Measurements from ENCODE around the gene FAM222A. TPM values are rescaled to one million over a fixed set of nuclear protein-coding genes. Genes with fewer than 3 reads are reported as not detected.

FAM222A gene
- total RNA-seq, 1 experiment from 2014 or later, result 2.8 TPM

DNA sequence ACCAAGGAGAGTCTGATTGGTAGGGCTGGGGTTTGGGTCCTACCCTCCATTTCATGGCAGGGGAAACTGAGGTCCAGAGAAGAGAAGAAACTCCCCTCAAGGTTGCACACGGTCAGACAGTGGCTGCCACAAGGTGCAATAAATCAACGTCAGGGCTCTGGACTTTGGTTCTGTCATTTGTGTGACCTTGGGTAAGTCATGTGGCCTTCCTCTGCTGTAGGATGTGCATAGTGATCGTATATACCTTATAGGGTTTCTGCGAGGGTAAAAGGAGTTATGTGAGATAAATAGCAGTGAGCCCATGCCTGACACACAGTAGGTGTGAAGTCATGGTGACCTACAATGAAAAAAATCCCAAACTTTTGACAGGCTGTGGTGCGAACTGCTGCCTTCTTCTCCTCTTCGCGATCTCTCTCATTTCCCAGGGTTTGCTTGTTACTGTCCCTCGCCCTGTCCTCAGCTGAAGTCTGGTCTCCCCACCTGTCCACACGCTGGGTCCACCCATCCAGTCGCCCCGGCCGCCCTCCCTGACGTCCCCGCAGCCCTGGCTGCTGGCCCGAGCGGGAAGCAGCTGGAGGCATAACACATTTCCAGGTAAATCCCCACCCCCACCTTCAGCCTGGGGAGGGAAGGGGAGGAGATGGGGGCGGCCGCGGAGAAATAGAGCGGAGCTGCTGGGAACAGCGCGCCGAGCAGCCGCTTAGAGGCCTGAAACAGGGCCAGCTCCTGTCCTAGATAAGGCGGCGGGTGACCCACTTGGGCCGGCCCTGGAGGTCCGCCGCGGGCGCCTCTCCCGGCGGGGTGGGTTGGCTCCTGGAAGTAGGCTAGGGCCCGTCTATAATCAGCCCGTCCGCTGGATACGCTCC, 1.8 kb upstream of the FAM222A start:
- Histone ChIP-seq H2BK12ac (ENCODE audit: insufficient read length, low read depth, low read length) (no peak overlapping the region), H3K79me2 (ENCODE audit: insufficient read depth, low read length) (no peaks in the 10 kb centered on the region), H3K9me3 (ENCODE audit: control insufficient read depth, low read depth, low read length) (no peaks in the 10 kb centered on the region), H3K23me2 (ENCODE audit: insufficient read length, low read depth, low read length, poor library complexity, severe bottlenecking) (peaks cover 4% of the 10 kb centered on the region), H4K20me1 (ENCODE audit: control insufficient read depth, insufficient read depth, insufficient read length) (no peaks in the 10 kb centered on the region), H4K5ac (ENCODE audit: insufficient read length, low read depth, low read length) (no peak overlapping the region), H3K18ac (ENCODE audit: insufficient read length, low read depth, low read length) (no peak overlapping the region), H2AFZ (ENCODE audit: low read length) (no peak overlapping the region), H3K14ac (ENCODE audit: insufficient read depth, low read length) (no peak overlapping the region), H3K4me1 (ENCODE audit: insufficient read depth, low read length) (no peaks in the 10 kb centered on the region), H2BK120ac (ENCODE audit: low read depth, low read length, poor library complexity, severe bottlenecking) (no peak overlapping the region), H2BK20ac (ENCODE audit: low read depth, low read length, poor library complexity, severe bottlenecking) (no peak overlapping the region), H3K27me3 (ENCODE audit: insufficient read depth, low read length) (peaks cover 2% of the 10 kb centered on the region; the same call in 1 of the 2 replicates), H3K4ac (ENCODE audit: low read depth, low read length) (no peak overlapping the region), H4K91ac (ENCODE audit: insufficient read length, low read depth, low read length) (no peak overlapping the region), H3K79me1 (ENCODE audit: insufficient read depth, low read depth, low read length, poor library complexity, severe bottlenecking) (no peaks in the 10 kb centered on the region), H2BK15ac (ENCODE audit: low read depth, low read length) (no peak overlapping the region), H3K23ac (ENCODE audit: insufficient read length, low read depth, low read length) (no peak overlapping the region), H3K56ac (ENCODE audit: insufficient read length, low read depth, low read length) (no peak overlapping the region), H4K8ac (replicated peaks; ENCODE audit: insufficient read length, low read depth, low read length) (no peak overlapping the region), H2AK5ac (ENCODE audit: insufficient read length, low read length) (no peak overlapping the region), H3K27ac (ENCODE audit: insufficient read length, low read depth, low read length) (no peak overlapping the region), H2BK5ac (ENCODE audit: insufficient read length, low read length) (no peak overlapping the region), H3K9ac (ENCODE audit: extremely low read depth, insufficient read length, low read length) (no peak overlapping the region), H3K4me2 (ENCODE audit: insufficient read depth, insufficient read length, low read length) (no peak overlapping the region), H3T11ph (ENCODE audit: low read length) (no peak overlapping the region)
- Mint-ChIP-seq H3K9me3 (no peaks in the 10 kb centered on the region; a peak in 1 of 5 replicates), H3K27me3 (ENCODE audit: low read depth) (peaks cover 34% of the 10 kb centered on the region), H3K4me3 (no peak overlapping the region; a peak in 1 of 5 replicates), H3K27ac (no peak overlapping the region), H3K4me1 (peaks cover 14 to 47% of the 10 kb centered on the region in 2 experiments), H3K36me3 (ENCODE audit: insufficient read depth in 1 of 3, low read depth in 3 of 3) (no peaks in the 10 kb centered on the region)
- WGBS (ENCODE audit: extremely low coverage, insufficient read length, low lambda C conversion rate), result no CpG with 5 or more reads among the region's 37 CpGs
- TF ChIP-seq, protein P1, sequence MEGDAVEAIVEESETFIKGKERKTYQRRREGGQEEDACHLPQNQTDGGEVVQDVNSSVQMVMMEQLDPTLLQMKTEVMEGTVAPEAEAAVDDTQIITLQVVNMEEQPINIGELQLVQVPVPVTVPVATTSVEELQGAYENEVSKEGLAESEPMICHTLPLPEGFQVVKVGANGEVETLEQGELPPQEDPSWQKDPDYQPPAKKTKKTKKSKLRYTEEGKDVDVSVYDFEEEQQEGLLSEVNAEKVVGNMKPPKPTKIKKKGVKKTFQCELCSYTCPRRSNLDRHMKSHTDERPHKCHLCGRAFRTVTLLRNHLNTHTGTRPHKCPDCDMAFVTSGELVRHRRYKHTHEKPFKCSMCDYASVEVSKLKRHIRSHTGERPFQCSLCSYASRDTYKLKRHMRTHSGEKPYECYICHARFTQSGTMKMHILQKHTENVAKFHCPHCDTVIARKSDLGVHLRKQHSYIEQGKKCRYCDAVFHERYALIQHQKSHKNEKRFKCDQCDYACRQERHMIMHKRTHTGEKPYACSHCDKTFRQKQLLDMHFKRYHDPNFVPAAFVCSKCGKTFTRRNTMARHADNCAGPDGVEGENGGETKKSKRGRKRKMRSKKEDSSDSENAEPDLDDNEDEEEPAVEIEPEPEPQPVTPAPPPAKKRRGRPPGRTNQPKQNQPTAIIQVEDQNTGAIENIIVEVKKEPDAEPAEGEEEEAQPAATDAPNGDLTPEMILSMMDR (conservative IDR thresholded peaks at IDR 0.05), result no peak
- peak; percentile 58 for DNase-seq

Data from H9 (cell line).